Left colon (tissue), 2 donors: Measurements from ENCODE around the gene VTI1A. TPM values are rescaled to one million over a fixed set of nuclear protein-coding genes. Genes with fewer than 3 reads are reported as not detected.

Experiments used
- ATAC-seq: fragments of 200-7000 bp; cut with Tn5 transposase; one replicate; pipeline ENCODE4 v1.9.1; 2020; ENCODE audit warnings: mild to moderate bottlenecking, moderate library complexity
- DNase-seq, 2 donors: peaks; one replicate each; pipeline ENCODE4 v3.0.0-alpha.2; 2020
- intact Hi-C, 2 donors: fragments of 100-400 bp; cut with DNase I in 1 of 2; cut with micrococcal nuclease in 1 of 2; formaldehyde crosslinking; loops; one replicate each; pipeline versions ENCODE4 v1.11.2 to v1.14.0; 2022; cut with DNase I, micrococcal nuclease
- total RNA-seq, 2 donors: library from RNA; stranded (reverse); fragmentation: NEBNext Ultra II Directional; extraction: Animal tissue kit (Norgen Biotek cat#: 25700); gene quantifications; one replicate each; pipeline ENCODE4 v1.2.1, GENCODE V29; 2021
- donor health status: DM: no; HTN: no; CAD: no.
- donor health status: DM: yes; HTN: yes; CAD: no.

Gene VTI1A
- total RNA-seq, 2 donors from 2014 or later: 44.4 to 52.8 TPM

GRCh38 chr10:112680586-112680985, 233.6 kb downstream of the VTI1A start:
- ATAC-seq (no peak), DNase-seq (no peak)
- intact Hi-C loops: no loop called here

- no peak for ATAC-seq
- DNase-seq: no peak
- intact Hi-C loops: no loop called here
Measured at GRCh38 chr10:112687647-112688046, 240.6 kb downstream of the VTI1A start.

- DNase-seq (peak in 1 of 2 donors; percentile 44), ATAC-seq (peak; percentile 53)
- intact Hi-C loops: no loop called here
Measured at GRCh38 chr10:112689327-112690072, 242.5 kb downstream of the VTI1A start.

- DNase-seq (peak; percentile 30 to 46), ATAC-seq (peak; percentile 100)
- intact Hi-C loops: no loop called here
Measured at GRCh38 chr10:112695539-112695938, 248.5 kb downstream of the VTI1A start.

GRCh38 chr10:112696592-112696991, 249.6 kb downstream of the VTI1A start:
- ATAC-seq (no peak), DNase-seq (no peak)
- intact Hi-C loops: no loop called here

GRCh38 chr10:112698133-112698817, 251.3 kb downstream of the VTI1A start:
- no peak for DNase-seq
- intact Hi-C loops: no loop called here
- no peak for ATAC-seq

- no peak for DNase-seq
- ATAC-seq: no peak
- intact Hi-C loops: no loop called here
Measured at GRCh38 chr10:112698818-112699164, 251.8 kb downstream of the VTI1A start.

GRCh38 chr10:112700215-112700671, 253.2 kb downstream of the VTI1A start:
- intact Hi-C loops: no loop called here
- DNase-seq (no peak), ATAC-seq (no peak)

GRCh38 chr10:112701211-112701877, 254.3 kb downstream of the VTI1A start:
- intact Hi-C loops: no loop called here
- no peak for ATAC-seq
- no peak for DNase-seq

- ATAC-seq (peak; percentile 74), DNase-seq (no peak)
- intact Hi-C loops: no loop called here
Measured at GRCh38 chr10:112701878-112702255, 254.9 kb downstream of the VTI1A start.

- intact Hi-C loops: no loop called here
- no peak for DNase-seq
- no peak for ATAC-seq
Measured at GRCh38 chr10:112706577-112706976, 259.6 kb downstream of the VTI1A start.

- no peak for DNase-seq
- intact Hi-C loops: no loop called here
- no peak for ATAC-seq
Measured at GRCh38 chr10:112708461-112708860, 261.4 kb downstream of the VTI1A start.

GRCh38 chr10:112710528-112710927, 263.5 kb downstream of the VTI1A start:
- ATAC-seq: no peak
- intact Hi-C loops: no loop called here

GRCh38 chr10:112711366-112711765, 264.4 kb downstream of the VTI1A start:
- intact Hi-C loops: no loop called here
- DNase-seq (no peak), ATAC-seq (no peak)

More at GRCh38 chr10:112710528-112710927, 263.5 kb downstream of the VTI1A start:
- no peak for DNase-seq

- intact Hi-C loops: no loop called here
- ATAC-seq: no peak
Measured at GRCh38 chr10:112712536-112712935, 265.5 kb downstream of the VTI1A start.

GRCh38 chr10:112713411-112713810, 266.4 kb downstream of the VTI1A start:
- DNase-seq: no peak
- ATAC-seq: no peak
- intact Hi-C loops: no loop called here

More at GRCh38 chr10:112712536-112712935, 265.5 kb downstream of the VTI1A start:
- no peak for DNase-seq

GRCh38 chr10:112715581-112715980, 268.6 kb downstream of the VTI1A start:
- DNase-seq (peak in 1 of 2 donors; percentile 39), ATAC-seq (peak; percentile 92)
- intact Hi-C loops: no loop called here

- DNase-seq: no peak
- ATAC-seq: no peak
- intact Hi-C loops: no loop called here
Measured at GRCh38 chr10:112716076-112716475, 269.1 kb downstream of the VTI1A start.

- no peak for DNase-seq
- ATAC-seq: peak; percentile 79
- intact Hi-C loops: no loop called here
Measured at GRCh38 chr10:112716924-112717413, 270.0 kb downstream of the VTI1A start.

- ATAC-seq: no peak
- no peak for DNase-seq
- intact Hi-C loops: loop anchor here in 1 of 2 donors (10.0 kb wide), 1 partner anchor 665 kb away; no protein-coding TSS in a partner anchor
Measured at GRCh38 chr10:112720178-112720577, 273.2 kb downstream of the VTI1A start.
